CD4-positive, alpha-beta T cell treated with Interleukin-4 for 4 hours (primary cell): ENCODE results near the gene EAPP.
"Not testable (repeated sequence)": the region's sequence is repeated elsewhere in the genome, so short reads cannot be mapped to it uniquely, and the experiment has no call there.

Experiments
- DNase-seq: peaks from one replicate; pipeline ENCODE4 v3.0.0-alpha.2; 2020

Gene EAPP, protein sequence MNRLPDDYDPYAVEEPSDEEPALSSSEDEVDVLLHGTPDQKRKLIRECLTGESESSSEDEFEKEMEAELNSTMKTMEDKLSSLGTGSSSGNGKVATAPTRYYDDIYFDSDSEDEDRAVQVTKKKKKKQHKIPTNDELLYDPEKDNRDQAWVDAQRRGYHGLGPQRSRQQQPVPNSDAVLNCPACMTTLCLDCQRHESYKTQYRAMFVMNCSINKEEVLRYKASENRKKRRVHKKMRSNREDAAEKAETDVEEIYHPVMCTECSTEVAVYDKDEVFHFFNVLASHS

GRCh38 chr14:34539407-34540180 lies at the start of gene EAPP:
EAPP (minus strand) TSS chr14:34539701; CDS start chr14:34539628, 73 bp downstream.
- peak; percentile 96 for DNase-seq

DNA sequence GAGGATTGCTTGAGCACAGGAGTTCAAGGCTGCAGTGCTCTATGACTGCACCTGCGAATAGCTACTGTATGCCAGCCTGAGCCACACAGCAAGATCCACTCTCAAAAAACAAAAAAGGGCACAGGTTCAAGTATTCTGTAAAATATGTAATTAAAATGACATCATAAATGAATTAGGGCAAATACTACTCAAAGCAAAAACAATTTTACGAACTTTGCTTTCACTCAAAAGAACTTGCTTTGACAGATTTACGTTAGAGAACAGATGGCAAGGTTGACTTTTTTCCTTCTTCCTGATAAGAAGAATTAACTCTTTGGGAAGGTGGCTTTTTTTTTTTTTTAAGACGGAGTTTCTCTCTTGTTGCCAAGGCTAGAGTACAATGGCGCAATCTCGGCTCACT lies 44.0 kb upstream of the EAPP start:
- DNase-seq, result no peak

GRCh38 chr14:34582117-34582680 lies 42.7 kb upstream of the EAPP start:
- DNase-seq, result no peak

GRCh38 chr14:34580381-34580780 lies 40.9 kb upstream of the EAPP start:
- no peak for DNase-seq

- DNase-seq, result no peak
Measured at GRCh38 chr14:34571771-34572170, 32.3 kb upstream of the EAPP start.

DNA sequence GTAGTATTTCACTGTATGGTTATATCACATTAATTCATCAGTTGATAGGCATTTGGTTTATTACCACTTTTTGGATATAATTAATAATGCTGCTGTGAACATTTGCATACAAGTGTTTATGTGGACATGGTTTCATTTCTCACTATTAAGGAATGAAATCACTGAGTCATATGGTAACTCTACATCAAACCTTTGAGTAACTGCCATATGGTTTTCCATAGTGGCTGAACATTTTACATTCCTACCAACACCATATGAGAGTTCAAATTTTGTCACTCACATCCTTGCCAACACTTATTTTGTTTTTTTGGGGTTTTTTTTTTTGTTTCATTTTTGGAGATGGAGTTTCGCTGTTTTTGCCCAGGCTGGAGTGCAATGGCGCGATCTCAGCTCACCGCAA lies 30.2 kb upstream of the EAPP start:
- no peak for DNase-seq

DNA sequence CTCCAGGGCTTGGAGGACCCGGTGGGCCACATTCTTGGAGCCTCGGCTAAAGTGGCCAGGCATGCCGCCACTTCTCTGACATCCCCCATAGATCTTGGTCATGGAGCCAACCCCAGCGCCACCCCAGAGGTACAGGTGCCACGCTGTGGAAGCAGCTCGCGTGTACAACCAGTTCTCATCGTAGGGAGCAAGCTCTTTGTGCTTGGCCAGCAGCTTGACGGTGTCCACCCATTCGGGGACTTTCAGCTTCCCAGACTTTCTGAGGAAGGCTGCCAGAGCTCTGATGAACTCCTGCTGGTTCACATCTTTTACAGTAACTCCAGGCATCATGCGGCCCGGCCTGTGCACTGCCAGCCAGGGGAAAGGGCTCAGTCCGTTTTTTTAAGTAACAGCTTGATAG lies 29.3 kb upstream of the EAPP start:
- no peak for DNase-seq

DNA sequence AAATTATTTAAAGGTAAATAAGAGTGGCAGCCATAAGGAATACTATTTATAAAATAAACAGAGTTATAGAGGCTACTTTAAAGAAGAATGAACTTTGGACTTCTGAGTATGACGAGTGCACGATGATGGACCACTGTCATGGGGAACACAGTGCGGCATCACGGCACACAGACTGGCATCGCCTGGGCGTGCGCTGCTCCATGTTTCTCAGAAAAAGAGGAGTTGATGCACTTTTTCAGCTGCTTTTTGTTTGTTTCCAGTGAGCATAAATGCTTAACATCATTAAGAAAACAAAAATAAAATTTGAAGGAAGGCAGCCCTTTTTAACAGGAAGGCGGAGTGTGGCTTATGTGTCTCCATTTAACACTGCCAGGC lies 23.3 kb upstream of the EAPP start:
- no peak for DNase-seq

- not testable (repeated sequence) for DNase-seq
Measured at GRCh38 chr14:34562037-34562775, 22.7 kb upstream of the EAPP start.

- not testable (repeated sequence) for DNase-seq
Measured at GRCh38 chr14:34556498-34556829, 17.0 kb upstream of the EAPP start.

- DNase-seq, result not testable (repeated sequence)
Measured at GRCh38 chr14:34555583-34556497, 16.3 kb upstream of the EAPP start.

GRCh38 chr14:34554540-34555250 lies 15.2 kb upstream of the EAPP start:
- DNase-seq, result no peak

DNA sequence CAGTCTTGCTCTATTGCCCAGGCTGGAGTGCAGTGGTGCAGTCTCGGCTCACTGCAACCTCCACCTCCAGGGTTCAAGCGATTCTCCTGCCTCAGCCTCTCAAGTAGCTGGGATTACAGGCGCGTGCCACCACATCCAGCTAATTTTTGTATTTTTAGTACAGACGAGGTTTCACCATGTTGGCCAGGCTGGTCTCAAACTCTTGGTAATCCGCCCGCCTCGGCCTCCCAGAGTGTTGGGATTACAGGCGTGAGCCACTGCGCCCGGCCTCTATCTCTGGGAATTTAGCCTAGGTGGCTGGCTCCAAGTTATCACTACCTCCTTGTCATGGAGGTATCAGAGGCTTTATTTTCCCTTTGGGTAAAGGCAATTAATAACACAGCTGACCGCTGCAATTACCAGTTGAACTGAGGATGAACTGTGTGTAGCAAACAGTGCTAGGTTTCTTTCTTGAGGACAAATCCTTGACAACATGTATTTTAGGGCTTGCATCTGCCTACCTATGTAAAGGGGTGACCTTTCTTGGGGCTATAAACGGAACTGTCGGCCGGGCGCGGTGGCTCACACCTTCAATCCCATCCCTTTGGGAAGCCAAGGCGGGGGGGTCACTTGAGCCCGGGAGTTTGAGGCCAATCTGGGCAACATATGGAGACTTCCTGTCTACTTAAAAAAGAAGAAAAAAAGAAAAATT lies 9.9 kb upstream of the EAPP start:
- not testable (repeated sequence) for DNase-seq

DNA sequence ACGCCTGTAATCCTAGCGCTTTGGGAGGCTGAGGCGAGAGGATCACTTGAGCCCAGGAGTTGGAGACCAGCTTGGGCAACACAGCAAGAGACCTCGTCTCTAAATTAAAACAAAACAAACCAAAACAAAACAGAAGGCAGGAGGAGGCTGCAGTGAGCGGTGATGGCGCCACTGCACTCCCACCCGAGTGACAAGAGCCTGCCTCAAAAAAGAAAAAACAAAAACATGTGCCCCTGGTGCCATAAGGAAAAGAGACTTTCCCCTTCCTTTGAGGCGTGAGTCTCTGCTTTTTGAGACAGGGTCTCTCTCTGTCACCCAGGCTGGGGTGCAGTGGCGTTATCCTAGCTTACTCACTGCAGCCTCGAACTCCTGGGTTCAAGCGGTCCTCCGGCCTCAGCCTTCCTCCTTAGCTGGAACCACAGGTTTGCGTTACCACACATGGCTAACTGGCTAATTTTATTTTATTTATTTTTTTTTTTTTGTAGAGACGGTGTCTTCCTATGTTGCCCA lies 9.0 kb upstream of the EAPP start:
- no peak for DNase-seq

DNA sequence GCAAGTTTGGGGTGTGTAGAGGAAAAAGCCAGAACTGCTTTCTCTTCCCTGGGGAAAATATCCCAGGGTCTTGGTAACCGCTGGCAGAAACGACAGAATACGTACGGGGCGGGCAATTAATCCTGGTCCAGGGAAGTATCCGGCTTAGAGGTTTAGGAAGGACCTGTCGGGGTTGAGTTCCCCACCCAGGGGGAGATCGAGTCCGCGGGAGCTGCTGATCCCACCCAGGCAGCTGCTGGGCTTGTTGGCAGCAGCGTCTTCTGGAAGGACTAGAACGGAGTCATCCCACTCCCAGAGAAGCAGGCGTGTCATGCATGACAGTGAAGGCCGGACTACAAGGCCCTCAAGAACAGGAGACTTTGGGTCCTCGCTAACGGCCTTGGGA lies 7.6 kb upstream of the EAPP start:
- not testable (repeated sequence) for DNase-seq

GRCh38 chr14:34546272-34547135 lies 7.0 kb upstream of the EAPP start:
- DNase-seq, result not testable (repeated sequence)

DNA sequence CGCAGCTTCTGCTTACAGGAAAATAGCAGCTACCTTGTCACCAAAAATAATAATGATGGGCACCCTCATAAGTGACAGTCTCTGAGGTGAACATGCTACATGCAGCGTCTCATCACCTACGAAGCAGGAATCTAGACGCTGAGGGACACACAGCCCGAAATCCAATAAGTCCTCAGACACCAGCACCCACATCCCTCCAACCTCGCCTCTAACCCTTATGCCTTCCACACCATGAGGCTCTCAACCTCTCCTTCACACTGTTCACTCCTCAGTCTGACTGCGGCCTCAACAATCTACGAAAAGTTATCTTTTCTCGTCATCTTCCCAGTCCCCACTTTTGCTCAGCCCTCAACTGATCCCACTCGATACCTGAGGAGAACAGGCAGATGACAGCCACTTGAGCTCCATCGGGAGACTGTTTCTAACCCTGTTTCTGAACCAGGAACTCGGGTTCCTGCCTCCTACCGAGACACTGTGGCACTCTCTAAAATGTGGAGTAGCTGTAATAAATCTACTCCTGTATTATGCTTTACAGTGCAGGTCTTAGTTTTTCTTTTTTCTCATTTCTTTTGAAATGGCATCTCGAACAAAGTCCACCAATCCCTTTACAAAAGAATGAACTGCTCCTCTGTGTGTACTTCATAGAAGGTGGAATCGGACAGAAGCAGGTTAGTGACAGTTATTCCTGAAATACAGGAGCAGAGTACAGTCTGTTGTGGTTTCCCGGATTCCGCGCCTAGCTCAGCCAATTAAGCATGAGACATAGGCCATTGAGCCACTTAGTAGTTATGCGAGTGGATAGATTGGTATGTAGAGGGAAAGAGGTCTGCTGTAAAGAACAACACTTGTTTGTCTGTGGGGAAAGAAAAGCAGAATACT lies 919 bp upstream of the EAPP start:
- DNase-seq, result not testable (repeated sequence)

- DNase-seq, result no peak
Measured at GRCh38 chr14:34538871-34539406, 562 bp downstream of the EAPP start.
